NCI-H69 (cell line): ENCODE data around the gene NRG4.
"Not testable (repeated sequence)": the region's sequence is repeated elsewhere in the genome, so short reads cannot be mapped to it uniquely, and the experiment has no call there.

Source experiments
- DNase-seq: peaks from one replicate; lab custom pipeline; 2025; lab: John Stamatoyannopoulos, UW

The NRG4 gene

GRCh38 chr15:75926931-75927330 is 85.3 kb downstream of the NRG4 start:
- DNase-seq = no peak

- no peak for DNase-seq
Observed at GRCh38 chr15:75925440-75925839, 86.8 kb downstream of the NRG4 start.

- no peak for DNase-seq
Observed at GRCh38 chr15:75924576-75924975, 87.6 kb downstream of the NRG4 start.

GRCh38 chr15:75923756-75924155 is 88.5 kb downstream of the NRG4 start:
- no peak for DNase-seq

GRCh38 chr15:75921732-75922703 is 90.2 kb downstream of the NRG4 start:
- peak; percentile 43 for DNase-seq

GRCh38 chr15:75920079-75920478 is 92.1 kb downstream of the NRG4 start:
- no peak for DNase-seq

GRCh38 chr15:75918135-75918534 is 94.1 kb downstream of the NRG4 start:
- DNase-seq = no peak

- no peak for DNase-seq
Observed at GRCh38 chr15:75916978-75917377, 95.2 kb downstream of the NRG4 start.

GRCh38 chr15:75910355-75910754 is 101.9 kb downstream of the NRG4 start:
- not testable (repeated sequence) for DNase-seq

- no peak for DNase-seq
Observed at GRCh38 chr15:75905231-75905630, 107.0 kb downstream of the NRG4 start.

- DNase-seq = peak; percentile 92
Observed at GRCh38 chr15:75903331-75904239, 108.6 kb downstream of the NRG4 start, which contains the start of gene FBXO22. Gene FBXO22 (plus strand): TSS chr15:75903878. CDS start chr15:75903964, 86 bp downstream.

- DNase-seq = peak; percentile 45
Observed at GRCh38 chr15:75902129-75902557, 110.1 kb downstream of the NRG4 start.

GRCh38 chr15:75900577-75900976 is 111.6 kb downstream of the NRG4 start:
- no peak for DNase-seq

GRCh38 chr15:75895731-75896130 is 116.5 kb downstream of the NRG4 start:
- DNase-seq = no peak

GRCh38 chr15:75891895-75892294 is 120.3 kb downstream of the NRG4 start:
- no peak for DNase-seq
